ENCODE data around the gene TMEM267. TPM values are rescaled to one million over a fixed set of nuclear protein-coding genes. Genes with fewer than 3 reads are reported as not detected.
A peak's percentile ranks its signal among the peaks of the same experiment; 100 is the strongest.

The TMEM267 gene
- polyA plus RNA-seq, 1 experiment: 16.3 TPM

GRCh38 chr5:43415935-43416802 lies 67.5 kb downstream of the TMEM267 start:
- TF ChIP-seq, protein P1, sequence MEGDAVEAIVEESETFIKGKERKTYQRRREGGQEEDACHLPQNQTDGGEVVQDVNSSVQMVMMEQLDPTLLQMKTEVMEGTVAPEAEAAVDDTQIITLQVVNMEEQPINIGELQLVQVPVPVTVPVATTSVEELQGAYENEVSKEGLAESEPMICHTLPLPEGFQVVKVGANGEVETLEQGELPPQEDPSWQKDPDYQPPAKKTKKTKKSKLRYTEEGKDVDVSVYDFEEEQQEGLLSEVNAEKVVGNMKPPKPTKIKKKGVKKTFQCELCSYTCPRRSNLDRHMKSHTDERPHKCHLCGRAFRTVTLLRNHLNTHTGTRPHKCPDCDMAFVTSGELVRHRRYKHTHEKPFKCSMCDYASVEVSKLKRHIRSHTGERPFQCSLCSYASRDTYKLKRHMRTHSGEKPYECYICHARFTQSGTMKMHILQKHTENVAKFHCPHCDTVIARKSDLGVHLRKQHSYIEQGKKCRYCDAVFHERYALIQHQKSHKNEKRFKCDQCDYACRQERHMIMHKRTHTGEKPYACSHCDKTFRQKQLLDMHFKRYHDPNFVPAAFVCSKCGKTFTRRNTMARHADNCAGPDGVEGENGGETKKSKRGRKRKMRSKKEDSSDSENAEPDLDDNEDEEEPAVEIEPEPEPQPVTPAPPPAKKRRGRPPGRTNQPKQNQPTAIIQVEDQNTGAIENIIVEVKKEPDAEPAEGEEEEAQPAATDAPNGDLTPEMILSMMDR (IDR thresholded peaks at IDR 0.05; ENCODE audit: low read depth, low read length): no peak
- CTCF ChIA-PET: no interaction called here
- DNase-seq (ENCODE audit: low read depth, low spot score): no peak
- no peak overlapping the region for H3K27ac ChIP-seq (ENCODE audit: low read depth, low read length)
- H3K9me3 ChIP-seq (ENCODE audit: control insufficient read depth, insufficient read depth, low read length): no peaks in the 10 kb centered on the region
- H3K27me3 ChIP-seq (ENCODE audit: control insufficient read depth, insufficient read depth, low read length): peaks cover 2% of the 10 kb centered on the region
- POLR2A ChIA-PET: no interaction called here
- no peak overlapping the region for H3K4me3 ChIP-seq (ENCODE audit: low read depth, low read length)

- no peaks in the 10 kb centered on the region for H3K9me3 ChIP-seq (ENCODE audit: control insufficient read depth, insufficient read depth, low read length)
- TF ChIP-seq, protein P1 (IDR thresholded peaks at IDR 0.05; ENCODE audit: low read depth, low read length): no peak
- DNase-seq (ENCODE audit: low read depth, low spot score): no peak
- ChIA-PET POLR2A (no interaction called here), CTCF (no interaction called here)
- H3K27me3 ChIP-seq (ENCODE audit: control insufficient read depth, insufficient read depth, low read length): peaks cover 2% of the 10 kb centered on the region
- H3K4me3 ChIP-seq (ENCODE audit: low read depth, low read length): no peak overlapping the region
- no peak overlapping the region for H3K27ac ChIP-seq (ENCODE audit: low read depth, low read length)
These were observed 69.7 kb downstream of the TMEM267 start for GRCh38 chr5:43413966-43414365.

DNA sequence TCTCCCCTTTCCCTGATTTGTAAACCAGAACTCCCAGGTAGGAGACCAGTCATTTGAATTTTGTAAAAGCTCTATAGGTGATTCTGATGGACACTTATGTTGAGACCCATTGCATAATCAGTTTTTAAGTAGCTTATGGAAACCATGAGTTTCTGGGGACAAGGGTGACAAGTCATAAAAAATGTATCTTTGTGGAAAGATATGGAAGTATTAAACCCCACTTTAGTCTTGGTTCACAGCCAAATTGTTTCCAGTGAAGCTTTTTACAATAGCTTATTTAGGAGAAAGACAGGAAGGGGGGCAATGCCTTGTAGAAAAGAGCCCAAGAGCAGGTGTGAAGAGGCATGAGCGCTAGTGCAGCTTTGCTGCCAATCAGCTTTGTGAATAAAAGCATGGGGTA lies 71.0 kb downstream of the TMEM267 start:
- DNase-seq (ENCODE audit: low read depth, low spot score): no peak
- H3K9me3 ChIP-seq (ENCODE audit: control insufficient read depth, insufficient read depth, low read length): no peaks in the 10 kb centered on the region
- no peak overlapping the region for H3K27ac ChIP-seq (ENCODE audit: low read depth, low read length)
- TF ChIP-seq, protein P1 (IDR thresholded peaks at IDR 0.05; ENCODE audit: low read depth, low read length): no peak
- peaks cover 2% of the 10 kb centered on the region for H3K27me3 ChIP-seq (ENCODE audit: control insufficient read depth, insufficient read depth, low read length)
- CTCF ChIA-PET: interaction anchor here (0.5 to 3.2 kb wide), 4 partner anchors 13 to 465 kb away, joined by 3 to 9 read pairs (median 6); partner anchors contain the start of gene TMEM267
- no peak overlapping the region for H3K4me3 ChIP-seq (ENCODE audit: low read depth, low read length)
- POLR2A ChIA-PET: no interaction called here

DNA sequence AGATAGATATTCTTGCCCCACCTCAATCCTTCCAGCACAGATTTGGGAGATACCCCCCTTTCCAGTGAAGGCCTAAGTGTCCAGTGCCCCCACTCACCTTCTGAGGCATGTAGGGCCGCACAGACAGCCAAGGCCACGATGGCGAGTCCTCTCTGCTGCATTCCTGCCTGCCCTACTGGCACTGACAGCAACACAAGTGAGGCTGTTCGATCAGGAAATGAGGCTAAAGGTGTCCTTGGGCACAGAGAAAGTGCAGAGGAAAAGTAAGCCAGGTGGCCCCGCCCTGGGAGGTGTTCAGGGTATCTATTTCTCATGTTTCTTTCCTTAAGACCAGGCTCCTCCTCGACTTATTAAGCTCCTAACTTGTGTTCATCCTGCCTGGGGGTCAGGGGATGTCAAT lies 71.5 kb downstream of the TMEM267 start, which contains the start of gene CCL28:
TSS of gene CCL28 (minus strand) at position 236 of the 400 bp plus-strand sequence. CDS start at position 161, 75 bp downstream.
- no peak for DNase-seq (ENCODE audit: low read depth, low spot score)
- Histone ChIP-seq H3K27me3 (ENCODE audit: control insufficient read depth, insufficient read depth, low read length) (peaks cover 2% of the 10 kb centered on the region), H3K9me3 (ENCODE audit: control insufficient read depth, insufficient read depth, low read length) (no peaks in the 10 kb centered on the region), H3K27ac (ENCODE audit: low read depth, low read length) (peak within 1 kb of the TSS; percentile 21), H3K4me3 (ENCODE audit: low read depth, low read length) (no peak within 1 kb of the TSS)
- CTCF ChIA-PET: interaction anchor here (0.5 to 3.2 kb wide), 4 partner anchors 12 to 464 kb away, joined by 3 to 9 read pairs (median 6); partner anchors contain the start of gene TMEM267
- TF ChIP-seq, protein P1 (IDR thresholded peaks at IDR 0.05; ENCODE audit: low read depth, low read length): no peak
- POLR2A ChIA-PET: no interaction called here

DNA sequence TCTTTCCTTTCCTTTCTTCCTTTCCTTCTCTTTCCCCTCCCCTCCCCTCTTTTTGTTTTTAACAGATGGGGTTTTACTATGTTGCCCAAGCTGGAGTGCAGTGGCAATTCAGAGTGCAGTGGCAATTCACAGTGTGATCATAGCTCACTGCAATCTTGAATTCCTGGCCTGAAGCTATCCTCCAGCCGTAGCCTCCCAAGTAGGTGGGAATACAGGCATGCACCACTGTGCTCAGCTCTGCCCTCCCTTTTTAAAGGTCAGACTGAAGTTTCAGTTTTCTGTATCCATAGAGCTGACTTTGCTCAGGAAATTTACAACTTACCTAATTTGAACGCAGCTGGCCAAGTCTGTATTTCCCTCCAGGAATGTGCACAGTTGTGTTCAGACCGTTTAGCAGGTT lies 72.2 kb downstream of the TMEM267 start:
- ChIA-PET POLR2A (no interaction called here), CTCF (interaction anchor here (3.2 kb wide), 1 partner anchor 22 kb away, joined by 9 read pairs; no protein-coding TSS in a partner anchor)
- Histone ChIP-seq H3K4me3 (ENCODE audit: low read depth, low read length) (no peak overlapping the region), H3K9me3 (ENCODE audit: control insufficient read depth, insufficient read depth, low read length) (no peaks in the 10 kb centered on the region), H3K27ac (ENCODE audit: low read depth, low read length) (no peak overlapping the region), H3K27me3 (ENCODE audit: control insufficient read depth, insufficient read depth, low read length) (peaks cover 1% of the 10 kb centered on the region)
- TF ChIP-seq, protein P1 (IDR thresholded peaks at IDR 0.05; ENCODE audit: low read depth, low read length): no peak
- no peak for DNase-seq (ENCODE audit: low read depth, low spot score)

Measured in AG04450 (cell line).